ENCODE results near the gene PIP4K2B. TPM values are rescaled to one million over a fixed set of nuclear protein-coding genes. Genes with fewer than 3 reads are reported as not detected.
A peak's percentile ranks its signal among the peaks of the same experiment; 100 is the strongest.

The PIP4K2B gene
- total and polyA plus RNA-seq, 2 donors (not counting 1 experiment from before 2014, with no cell fraction given): 24.0 to 42.9 TPM

GRCh38 chr17:38749223-38750043 lies 49.9 kb downstream of the PIP4K2B start:
- H3K4me1 Mint-ChIP-seq: peaks cover 53% of the 10 kb centered on the region
- CTCF ChIA-PET: interaction anchor here (0.6 kb wide), 1 partner anchor 13 kb away, joined by 3 read pairs; no protein-coding TSS in a partner anchor
- DNase-seq (peak; percentile 72), ATAC-seq (ENCODE audit: low read depth) (no peak)
- no peaks in the 10 kb centered on the region for H3K9me3 Mint-ChIP-seq (ENCODE audit: insufficient read depth)
- Histone ChIP-seq H3K27ac (ENCODE audit: low read length in 2 of 2) (no peak overlapping the region), H3K79me2 (ENCODE audit: control insufficient read depth, insufficient read depth, low read length) (peaks cover 24% of the 10 kb centered on the region), H3K9ac (ENCODE audit: low read length) (peak overlapping the region; percentile 60), H3K9me3 (ENCODE audit: control extremely low read depth in 1 of 3, control insufficient read depth in 2 of 3, insufficient read depth in 1 of 3, low read length in 2 of 3) (peaks cover 0 to 9% (median 0%) of the 10 kb centered on the region in 3 donors), H2AFZ (ENCODE audit: insufficient read depth, low read depth, low read length, poor library complexity, severe bottlenecking) (peak overlapping the region; percentile 21), H4K20me1 (ENCODE audit: control insufficient read depth, insufficient read depth, low read length, poor library complexity, severe bottlenecking) (peaks cover 27% of the 10 kb centered on the region), H3K4me1 (ENCODE audit: control insufficient read depth in 2 of 2, insufficient read depth in 2 of 2, low read length in 2 of 2) (peaks cover 68 to 80% of the 10 kb centered on the region in 2 donors), H3K27me3 (replicated peaks in 1 of 4; ENCODE audit: control extremely low read depth in 1 of 4, control insufficient read depth in 3 of 4, insufficient read depth in 4 of 4, low read length in 3 of 4) (peaks cover 0 to 50% (median 25%) of the 10 kb centered on the region in 4 experiments), H3K4me2 (replicated peaks; ENCODE audit: low read depth, low read length, poor library complexity, severe bottlenecking) (peak overlapping the region; percentile 79), H3K4me3 (ENCODE audit: control extremely low read depth in 1 of 5, extremely low read depth in 1 of 5, insufficient read depth in 1 of 5, low read depth in 2 of 5, low read length in 4 of 5) (peak overlapping the region in 4 of 5 experiments; percentile 18 to 57 (median 42)), H3K36me3 (replicated peaks in 1 of 2; ENCODE audit: control extremely low read depth in 1 of 2, control insufficient read depth in 1 of 2, extremely low read depth in 1 of 2, insufficient read depth in 2 of 2, low read length in 1 of 2) (peaks cover 0 to under 1% of the 10 kb centered on the region in 2 experiments)
- TF ChIP-seq EZH2 (IDR thresholded peaks at IDR 0.05; ENCODE audit: borderline replicate concordance, insufficient read depth, low read depth, low read length, poor library complexity, severe bottlenecking) (no peak), CTCF (IDR thresholded peaks at IDR 0.05) (no peak)
- intact Hi-C loops (cut with micrococcal nuclease): loop anchor here (5.0 kb wide), 1 partner anchor 192 kb away; no protein-coding TSS in a partner anchor
- 3% methylated on average over 79 of the region's 79 CpGs for WGBS (ENCODE audit: insufficient coverage)
- H3K4me3 Mint-ChIP-seq: peak overlapping the region; percentile 94
- peaks cover 33% of the 10 kb centered on the region for H3K27me3 Mint-ChIP-seq
- POLR2A ChIA-PET: interaction anchor here (0.6 kb wide), 1 partner anchor 44 kb away, joined by 6 read pairs; no protein-coding TSS in a partner anchor
- peak overlapping the region; percentile 21 for H3K27ac Mint-ChIP-seq

- intact Hi-C loops (cut with micrococcal nuclease): no loop called here
- CTCF ChIA-PET: interaction anchor here (0.6 kb wide), 1 partner anchor 12 kb away, joined by 3 read pairs; no protein-coding TSS in a partner anchor
- Mint-ChIP-seq H3K4me3 (peak overlapping the region; percentile 94), H3K9me3 (ENCODE audit: insufficient read depth) (no peaks in the 10 kb centered on the region), H3K27me3 (peaks cover 33% of the 10 kb centered on the region), H3K27ac (no peak overlapping the region), H3K4me1 (peaks cover 52% of the 10 kb centered on the region)
- DNase-seq (no peak), ATAC-seq (ENCODE audit: low read depth) (no peak)
- Histone ChIP-seq H3K9ac (ENCODE audit: low read length) (peak overlapping the region; percentile 60), H3K4me2 (replicated peaks; ENCODE audit: low read depth, low read length, poor library complexity, severe bottlenecking) (peak overlapping the region; percentile 79), H3K27ac (ENCODE audit: low read length in 2 of 2) (no peak overlapping the region), H2AFZ (ENCODE audit: insufficient read depth, low read depth, low read length, poor library complexity, severe bottlenecking) (no peak overlapping the region), H4K20me1 (ENCODE audit: control insufficient read depth, insufficient read depth, low read length, poor library complexity, severe bottlenecking) (peaks cover 22% of the 10 kb centered on the region), H3K4me3 (ENCODE audit: control extremely low read depth in 1 of 5, extremely low read depth in 1 of 5, insufficient read depth in 1 of 5, low read depth in 2 of 5, low read length in 4 of 5) (peak overlapping the region in 4 of 5 experiments; percentile 1 to 57 (median 42)), H3K9me3 (ENCODE audit: control extremely low read depth in 1 of 3, control insufficient read depth in 2 of 3, insufficient read depth in 1 of 3, low read length in 2 of 3) (peaks cover 0 to 9% (median 0%) of the 10 kb centered on the region in 3 donors), H3K79me2 (ENCODE audit: control insufficient read depth, insufficient read depth, low read length) (peaks cover 18% of the 10 kb centered on the region), H3K4me1 (ENCODE audit: control insufficient read depth in 2 of 2, insufficient read depth in 2 of 2, low read length in 2 of 2) (peaks cover 67 to 77% of the 10 kb centered on the region in 2 donors), H3K27me3 (replicated peaks in 1 of 4; ENCODE audit: control extremely low read depth in 1 of 4, control insufficient read depth in 3 of 4, insufficient read depth in 4 of 4, low read length in 3 of 4) (peaks cover 0 to 50% (median 25%) of the 10 kb centered on the region in 4 experiments), H3K36me3 (replicated peaks in 1 of 2; ENCODE audit: control extremely low read depth in 1 of 2, control insufficient read depth in 1 of 2, extremely low read depth in 1 of 2, insufficient read depth in 2 of 2, low read length in 1 of 2) (no peaks in the 10 kb centered on the region)
- WGBS (ENCODE audit: insufficient coverage): 2% methylated on average over 31 of the region's 32 CpGs
- POLR2A ChIA-PET: no interaction called here
- TF ChIP-seq CTCF (IDR thresholded peaks at IDR 0.05) (no peak), EZH2 (IDR thresholded peaks at IDR 0.05; ENCODE audit: borderline replicate concordance, insufficient read depth, low read depth, low read length, poor library complexity, severe bottlenecking) (peak; percentile 89)
These were observed 50.5 kb downstream of the PIP4K2B start for GRCh38 chr17:38748892-38749222.

Measured in B cell (primary cell).